ENCODE data around the gene ARIH2.
A peak's percentile ranks its signal among the peaks of the same experiment; 100 is the strongest.
"Not testable (repeated sequence)": the region's sequence is repeated elsewhere in the genome, so short reads cannot be mapped to it uniquely, and the experiment has no call there.

The ARIH2 gene

GRCh38 chr3:49005998-49006397, 87.4 kb downstream of the ARIH2 start:
- DNase-seq: no peak

DNA sequence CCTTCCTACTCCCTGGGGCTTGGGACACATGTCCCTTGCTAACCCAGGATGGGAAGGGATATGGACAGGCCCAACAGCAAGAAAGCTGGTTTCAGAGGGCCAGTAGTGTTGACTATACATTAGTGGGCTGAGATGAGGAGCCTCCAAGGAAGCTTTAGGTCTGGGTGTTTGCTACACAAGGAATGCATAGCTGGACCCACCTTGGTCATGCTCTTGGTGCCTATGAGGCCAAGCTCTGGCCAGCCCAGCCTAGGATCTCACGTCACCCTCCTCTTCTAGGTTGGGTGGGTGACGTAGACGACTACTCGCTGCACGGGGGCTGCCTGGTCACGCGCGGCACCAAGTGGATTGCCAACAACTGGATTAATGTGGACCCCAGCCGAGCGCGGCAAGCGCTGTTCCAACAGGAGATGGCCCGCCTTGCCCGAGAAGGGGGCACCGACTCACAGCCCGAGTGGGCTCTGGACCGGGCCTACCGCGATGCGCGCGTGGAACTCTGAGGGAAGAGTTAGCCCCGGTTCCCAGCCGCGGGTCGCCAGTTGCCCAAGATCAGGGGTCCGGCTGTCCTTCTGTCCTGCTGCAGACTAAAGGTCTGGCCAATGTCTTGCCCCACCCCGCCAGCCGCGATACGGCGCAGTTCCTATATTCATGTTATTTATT, 87.9 kb downstream of the ARIH2 start:
- no peak for DNase-seq

GRCh38 chr3:49007068-49007770, 88.6 kb downstream of the ARIH2 start, which contains the start of gene WDR6:
Gene WDR6 (plus strand): TSS chr3:49007391. CDS start chr3:49007432, 41 bp downstream.
- DNase-seq: peak; percentile 97

DNA sequence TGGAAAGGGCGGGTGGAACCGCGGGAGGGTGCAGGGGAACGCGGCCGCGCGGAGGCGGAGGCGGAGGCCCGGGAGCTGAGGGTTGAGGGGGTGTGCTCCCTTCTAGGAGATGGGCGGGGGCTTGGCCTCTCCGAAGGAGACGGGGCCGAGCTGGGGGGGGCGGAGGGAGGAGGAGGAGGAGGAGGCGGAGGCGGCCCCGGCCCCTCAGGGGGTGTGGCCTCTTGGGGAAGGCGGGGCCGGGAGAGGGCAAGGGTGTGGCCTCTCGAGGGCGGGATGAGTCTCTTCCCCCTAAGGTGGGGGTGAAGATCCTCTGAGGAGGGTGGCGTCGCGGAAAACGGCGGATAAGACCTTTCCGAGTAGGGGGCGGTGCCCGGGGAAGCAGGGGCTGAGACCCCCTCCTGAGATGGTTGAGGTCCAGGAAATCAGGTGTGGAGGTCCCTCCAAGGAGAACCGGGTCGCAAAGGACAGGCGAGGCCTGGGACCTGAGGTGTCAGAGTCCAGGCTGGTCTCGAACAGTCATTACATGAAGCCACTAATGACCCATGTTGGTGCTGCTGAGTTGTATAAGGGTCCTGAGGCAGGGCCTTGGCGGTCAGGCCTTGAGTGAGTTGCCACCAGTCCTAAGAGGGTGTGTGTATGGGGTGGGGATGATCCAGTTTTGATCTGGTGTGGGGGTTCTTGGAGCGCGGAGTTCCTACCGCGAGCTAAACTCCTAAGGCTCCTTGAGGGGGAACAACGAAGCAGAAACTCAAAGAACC, 89.3 kb downstream of the ARIH2 start:
- peak; percentile 80 for DNase-seq

- DNase-seq: not testable (repeated sequence)
Measured at GRCh38 chr3:49008627-49009026, 90.0 kb downstream of the ARIH2 start.

DNA sequence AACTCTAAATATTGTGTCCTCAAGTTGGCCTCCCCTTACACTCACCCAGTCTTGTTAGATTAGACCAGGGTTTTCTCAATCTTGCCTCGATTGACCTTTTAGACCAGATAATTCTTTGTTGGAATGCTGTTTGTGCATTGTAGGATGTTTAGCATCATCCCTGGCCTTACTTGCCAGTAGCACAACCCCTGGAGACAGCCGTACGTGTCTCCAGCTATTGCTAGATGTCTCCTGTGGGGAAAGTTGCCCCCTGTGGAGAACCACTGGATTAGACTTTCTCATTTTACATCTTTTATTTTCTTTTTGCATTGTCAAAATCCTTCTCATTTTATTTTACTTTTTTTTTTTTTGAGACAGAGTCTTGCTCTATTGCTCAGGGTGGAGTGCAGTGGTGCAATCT, 90.8 kb downstream of the ARIH2 start:
- DNase-seq: no peak

- no peak for DNase-seq
Measured at GRCh38 chr3:49012441-49013017, 93.9 kb downstream of the ARIH2 start.

GRCh38 chr3:49013113-49013737, 94.6 kb downstream of the ARIH2 start:
- DNase-seq: no peak

- DNase-seq: peak; percentile 16
Measured at GRCh38 chr3:49013738-49014660, 95.4 kb downstream of the ARIH2 start.

GRCh38 chr3:49015072-49015471, 96.4 kb downstream of the ARIH2 start:
- DNase-seq: no peak

DNA sequence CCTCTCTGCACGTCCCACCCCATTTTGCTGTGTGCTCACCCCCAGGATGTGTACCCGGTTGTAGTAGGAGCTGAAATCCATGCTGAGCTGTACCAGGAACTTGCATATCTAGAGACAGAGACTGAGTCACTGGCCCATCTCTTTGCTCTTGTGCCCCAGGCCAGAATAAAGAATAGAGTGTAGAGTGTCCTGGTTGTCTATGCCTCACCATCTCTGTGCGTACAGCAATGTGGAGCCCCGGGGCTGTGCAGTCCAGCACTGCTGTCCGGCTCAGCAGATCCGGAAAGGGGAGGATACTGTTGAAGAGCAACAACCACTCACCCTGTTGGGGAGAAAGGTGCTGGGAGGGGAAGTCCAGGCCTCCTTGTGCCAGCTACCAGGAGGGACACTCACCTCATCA, 97.1 kb downstream of the ARIH2 start:
- DNase-seq: no peak

- no peak for DNase-seq
Measured at GRCh38 chr3:49016414-49017228, 98.0 kb downstream of the ARIH2 start.

GRCh38 chr3:49017229-49017970, 98.8 kb downstream of the ARIH2 start:
- no peak for DNase-seq

- peak; percentile 51 for DNase-seq
Measured at GRCh38 chr3:49017971-49018706, 99.5 kb downstream of the ARIH2 start, which contains the start of gene DALRD3. Gene DALRD3 (minus strand): TSS chr3:49018580. CDS start chr3:49018564, 16 bp downstream.

- DNase-seq: no peak
Measured at GRCh38 chr3:49018707-49019006, 100.0 kb downstream of the ARIH2 start.

- no peak for DNase-seq
Measured at GRCh38 chr3:49019941-49020329, 101.3 kb downstream of the ARIH2 start.

DNA sequence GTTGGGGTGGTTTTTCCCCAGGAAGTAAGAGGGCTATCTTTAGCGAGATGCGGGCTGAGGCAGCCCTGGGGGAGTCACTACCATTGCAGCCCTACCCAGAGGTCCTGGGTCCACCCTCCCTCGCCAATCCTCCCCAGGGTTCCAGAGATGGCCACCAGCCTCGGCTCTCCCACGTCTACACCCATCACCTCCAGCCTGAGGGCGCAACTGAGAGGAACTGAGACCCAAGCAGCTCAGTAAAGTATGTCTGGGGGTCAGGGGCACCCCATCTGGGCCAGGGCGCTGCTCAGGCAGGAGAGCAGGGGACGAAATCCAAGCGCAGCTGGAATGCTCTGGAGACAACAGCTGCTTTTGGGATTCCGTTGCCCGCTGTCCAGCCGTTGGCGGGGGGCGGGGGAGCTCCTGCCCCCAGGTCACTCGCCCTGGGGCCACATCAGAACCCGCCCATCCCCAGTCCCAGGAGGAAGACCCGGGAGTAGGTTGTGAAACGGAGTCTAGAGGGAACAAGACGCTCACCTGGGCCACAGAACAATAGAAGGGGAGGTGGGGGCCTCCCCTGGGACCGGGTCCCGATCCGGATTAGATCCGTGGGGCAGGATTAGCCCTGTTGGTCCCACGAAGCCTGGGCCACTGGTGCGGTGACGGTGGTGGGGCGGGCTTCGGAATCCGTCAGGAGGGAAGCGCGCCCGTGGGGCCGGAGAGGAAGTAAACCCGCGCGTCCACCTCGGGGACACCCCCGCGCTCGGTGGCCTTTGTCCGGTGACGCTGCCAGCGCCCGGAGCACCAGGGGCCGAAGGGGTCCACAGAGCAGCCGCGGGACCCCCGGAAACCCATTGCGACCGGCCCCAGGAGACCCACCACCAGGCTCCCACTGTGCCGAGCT, 101.9 kb downstream of the ARIH2 start:
- peak; percentile 10 for DNase-seq

GRCh38 chr3:49021213-49021812, 102.7 kb downstream of the ARIH2 start:
- DNase-seq: peak; percentile 98

Measured in stimulated activated naive CD4-positive, alpha-beta T cell treated with Interleukin-2 at 50 U/mL for 16 hours (primary cell).